ENCODE data around the gene NCR2.

The NCR2 gene

DNA sequence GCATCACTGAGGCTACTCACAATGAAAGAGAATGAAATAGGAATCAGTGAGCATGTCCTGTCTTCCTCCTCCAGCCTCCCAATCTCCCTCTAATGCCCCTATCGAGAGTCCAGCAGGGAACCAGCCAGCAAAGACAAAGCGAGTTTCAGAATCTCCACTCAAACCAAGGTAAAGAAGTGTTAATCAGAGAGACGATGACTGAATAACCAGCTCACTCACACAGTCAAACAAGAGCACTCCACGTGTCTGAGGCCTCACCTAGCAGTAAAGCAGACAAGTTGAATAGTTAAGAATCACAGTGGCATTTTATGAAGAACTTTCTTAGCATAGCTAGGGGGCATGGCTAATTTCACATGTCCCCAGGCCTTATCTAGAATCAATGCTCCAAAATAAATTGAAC is 45.6 kb upstream of the NCR2 start:
- TF ChIP-seq, protein P1, sequence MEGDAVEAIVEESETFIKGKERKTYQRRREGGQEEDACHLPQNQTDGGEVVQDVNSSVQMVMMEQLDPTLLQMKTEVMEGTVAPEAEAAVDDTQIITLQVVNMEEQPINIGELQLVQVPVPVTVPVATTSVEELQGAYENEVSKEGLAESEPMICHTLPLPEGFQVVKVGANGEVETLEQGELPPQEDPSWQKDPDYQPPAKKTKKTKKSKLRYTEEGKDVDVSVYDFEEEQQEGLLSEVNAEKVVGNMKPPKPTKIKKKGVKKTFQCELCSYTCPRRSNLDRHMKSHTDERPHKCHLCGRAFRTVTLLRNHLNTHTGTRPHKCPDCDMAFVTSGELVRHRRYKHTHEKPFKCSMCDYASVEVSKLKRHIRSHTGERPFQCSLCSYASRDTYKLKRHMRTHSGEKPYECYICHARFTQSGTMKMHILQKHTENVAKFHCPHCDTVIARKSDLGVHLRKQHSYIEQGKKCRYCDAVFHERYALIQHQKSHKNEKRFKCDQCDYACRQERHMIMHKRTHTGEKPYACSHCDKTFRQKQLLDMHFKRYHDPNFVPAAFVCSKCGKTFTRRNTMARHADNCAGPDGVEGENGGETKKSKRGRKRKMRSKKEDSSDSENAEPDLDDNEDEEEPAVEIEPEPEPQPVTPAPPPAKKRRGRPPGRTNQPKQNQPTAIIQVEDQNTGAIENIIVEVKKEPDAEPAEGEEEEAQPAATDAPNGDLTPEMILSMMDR (tag by site-specific recombination; IDR thresholded peaks at IDR 0.05): no peak
- no peak for TF ChIP-seq ZFP69B (tag by site-specific recombination; IDR thresholded peaks at IDR 0.05)
- no peak for TF ChIP-seq IKZF3 (tag by site-specific recombination; IDR thresholded peaks at IDR 0.05)
- TF ChIP-seq HOXD13 (CRISPR knock-in tag; IDR thresholded peaks at IDR 0.05; ENCODE audit: borderline replicate concordance): no peak
- no peak for TF ChIP-seq ZBTB21 (tag by site-specific recombination; IDR thresholded peaks at IDR 0.05)
- no peak for TF ChIP-seq MYNN (tag by site-specific recombination; IDR thresholded peaks at IDR 0.05; ENCODE audit: borderline replicate concordance)
- TF ChIP-seq, protein P2, sequence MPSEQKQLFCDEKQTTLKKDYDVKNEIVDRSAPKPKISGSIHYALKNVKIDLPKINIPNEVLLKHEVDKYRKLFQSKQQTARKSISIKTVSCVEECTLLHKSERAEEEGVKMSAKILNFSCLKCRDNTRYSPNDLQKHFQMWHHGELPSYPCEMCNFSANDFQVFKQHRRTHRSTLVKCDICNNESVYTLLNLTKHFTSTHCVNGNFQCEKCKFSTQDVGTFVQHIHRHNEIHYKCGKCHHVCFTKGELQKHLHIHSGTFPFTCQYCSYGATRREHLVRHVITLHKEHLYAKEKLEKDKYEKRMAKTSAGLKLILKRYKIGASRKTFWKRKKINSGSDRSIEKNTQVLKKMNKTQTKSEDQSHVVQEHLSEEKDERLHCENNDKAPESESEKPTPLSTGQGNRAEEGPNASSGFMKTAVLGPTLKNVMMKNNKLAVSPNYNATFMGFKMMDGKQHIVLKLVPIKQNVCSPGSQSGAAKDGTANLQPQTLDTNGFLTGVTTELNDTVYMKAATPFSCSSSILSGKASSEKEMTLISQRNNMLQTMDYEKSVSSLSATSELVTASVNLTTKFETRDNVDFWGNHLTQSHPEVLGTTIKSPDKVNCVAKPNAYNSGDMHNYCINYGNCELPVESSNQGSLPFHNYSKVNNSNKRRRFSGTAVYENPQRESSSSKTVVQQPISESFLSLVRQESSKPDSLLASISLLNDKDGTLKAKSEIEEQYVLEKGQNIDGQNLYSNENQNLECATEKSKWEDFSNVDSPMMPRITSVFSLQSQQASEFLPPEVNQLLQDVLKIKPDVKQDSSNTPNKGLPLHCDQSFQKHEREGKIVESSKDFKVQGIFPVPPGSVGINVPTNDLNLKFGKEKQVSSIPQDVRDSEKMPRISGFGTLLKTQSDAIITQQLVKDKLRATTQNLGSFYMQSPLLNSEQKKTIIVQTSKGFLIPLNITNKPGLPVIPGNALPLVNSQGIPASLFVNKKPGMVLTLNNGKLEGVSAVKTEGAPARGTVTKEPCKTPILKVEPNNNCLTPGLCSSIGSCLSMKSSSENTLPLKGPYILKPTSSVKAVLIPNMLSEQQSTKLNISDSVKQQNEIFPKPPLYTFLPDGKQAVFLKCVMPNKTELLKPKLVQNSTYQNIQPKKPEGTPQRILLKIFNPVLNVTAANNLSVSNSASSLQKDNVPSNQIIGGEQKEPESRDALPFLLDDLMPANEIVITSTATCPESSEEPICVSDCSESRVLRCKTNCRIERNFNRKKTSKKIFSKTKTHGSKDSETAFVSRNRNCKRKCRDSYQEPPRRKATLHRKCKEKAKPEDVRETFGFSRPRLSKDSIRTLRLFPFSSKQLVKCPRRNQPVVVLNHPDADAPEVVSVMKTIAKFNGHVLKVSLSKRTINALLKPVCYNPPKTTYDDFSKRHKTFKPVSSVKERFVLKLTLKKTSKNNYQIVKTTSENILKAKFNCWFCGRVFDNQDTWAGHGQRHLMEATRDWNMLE (tag by site-specific recombination; conservative IDR thresholded peaks at IDR 0.05; ENCODE audit: low read depth): no peak
- no peak for TF ChIP-seq ZNF664 (tag by site-specific recombination; IDR thresholded peaks at IDR 0.05)
- TF ChIP-seq, protein P3, sequence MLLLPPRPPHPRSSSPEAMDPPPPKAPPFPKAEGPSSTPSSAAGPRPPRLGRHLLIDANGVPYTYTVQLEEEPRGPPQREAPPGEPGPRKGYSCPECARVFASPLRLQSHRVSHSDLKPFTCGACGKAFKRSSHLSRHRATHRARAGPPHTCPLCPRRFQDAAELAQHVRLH (tag by site-specific recombination; IDR thresholded peaks at IDR 0.05): no peak
- no peak for TF ChIP-seq ZNF311 (tag by site-specific recombination; IDR thresholded peaks at IDR 0.05; ENCODE audit: borderline replicate concordance)
- TF ChIP-seq MZF1 (tag by site-specific recombination; IDR thresholded peaks at IDR 0.05; ENCODE audit: borderline replicate concordance): no peak
- TF ChIP-seq ZNF274 (IDR thresholded peaks at IDR 0.05; ENCODE audit: low read length): no peak
- no peak for TF ChIP-seq ZNF274 (tag by site-specific recombination; IDR thresholded peaks at IDR 0.05; ENCODE audit: borderline replicate concordance)
- TF ChIP-seq, protein P4, sequence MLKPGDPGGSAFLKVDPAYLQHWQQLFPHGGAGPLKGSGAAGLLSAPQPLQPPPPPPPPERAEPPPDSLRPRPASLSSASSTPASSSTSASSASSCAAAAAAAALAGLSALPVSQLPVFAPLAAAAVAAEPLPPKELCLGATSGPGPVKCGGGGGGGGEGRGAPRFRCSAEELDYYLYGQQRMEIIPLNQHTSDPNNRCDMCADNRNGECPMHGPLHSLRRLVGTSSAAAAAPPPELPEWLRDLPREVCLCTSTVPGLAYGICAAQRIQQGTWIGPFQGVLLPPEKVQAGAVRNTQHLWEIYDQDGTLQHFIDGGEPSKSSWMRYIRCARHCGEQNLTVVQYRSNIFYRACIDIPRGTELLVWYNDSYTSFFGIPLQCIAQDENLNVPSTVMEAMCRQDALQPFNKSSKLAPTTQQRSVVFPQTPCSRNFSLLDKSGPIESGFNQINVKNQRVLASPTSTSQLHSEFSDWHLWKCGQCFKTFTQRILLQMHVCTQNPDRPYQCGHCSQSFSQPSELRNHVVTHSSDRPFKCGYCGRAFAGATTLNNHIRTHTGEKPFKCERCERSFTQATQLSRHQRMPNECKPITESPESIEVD (tag by site-specific recombination; IDR thresholded peaks at IDR 0.05): no peak
- TF ChIP-seq ZNF501 (tag by site-specific recombination; IDR thresholded peaks at IDR 0.05): no peak
- TF ChIP-seq SP7 (tag by site-specific recombination; IDR thresholded peaks at IDR 0.05): no peak
- no peak for TF ChIP-seq ZNF114 (tag by site-specific recombination; IDR thresholded peaks at IDR 0.05)
- TF ChIP-seq ZNF596 (tag by site-specific recombination; IDR thresholded peaks at IDR 0.05): no peak
- TF ChIP-seq ZNF585B (tag by site-specific recombination; IDR thresholded peaks at IDR 0.05): no peak
- CTCF ChIA-PET: interaction anchor here (1.1 to 1.6 kb wide), 2 partner anchors 10 to 17 kb away, joined by 3 to 10 read pairs; no protein-coding TSS in a partner anchor
- POLR2A ChIA-PET: no interaction called here
- Histone ChIP-seq H3K4me1 (ENCODE audit: control insufficient read depth, insufficient read depth, low read length) (no peaks in the 10 kb centered on the region; the same call in 1 of the 2 replicates), H3K27ac (ENCODE audit: extremely low read depth, low read depth, low read length) (no peak overlapping the region), H3K36me3 (ENCODE audit: control insufficient read depth in 2 of 2, insufficient read depth in 1 of 2, low read length in 2 of 2) (no peaks in the 10 kb centered on the region), H3K4me3 (ENCODE audit: low read depth, low read length) (no peak overlapping the region), H3K9me3 (ENCODE audit: control insufficient read depth, insufficient read depth, low read depth, low read length) (no peaks in the 10 kb centered on the region)

Data from HEK293 (cell line).